MM.1S (cell line): ENCODE data around the gene AVPR1A.

ENCODE experiments used
- CTCF ChIP-seq: fragments of 300-600 bp; sonication (generic); IDR thresholded peaks from 2 replicates; pipeline ENCODE4 v1.5.1; 2016; ENCODE audit warnings: antibody characterized with exemption, low read length, mixed read lengths
- EZH2 ChIP-seq: fragments of 300-600 bp; sonication (generic); optimal IDR thresholded peaks from 2 replicates; pipeline ENCODE3; 2017; ENCODE audit warnings: low read depth, mild to moderate bottlenecking, antibody characterized with exemption, low read length, mixed read lengths
- EZH2phosphoT487 ChIP-seq: fragments of 300-600 bp; sonication (generic); IDR thresholded peaks from 2 replicates; pipeline ENCODE4 v1.6.1; 2018; ENCODE audit warnings: antibody characterized with exemption, low read length

- TF ChIP-seq CTCF (no peak), EZH2 (no peak), EZH2phosphoT487 (no peak)
These were observed 28.2 kb upstream of the AVPR1A start for GRCh38 chr12:63179224-63179623.
